HG02884 (cell line): ENCODE measurements around the gene GDF9.

ENCODE experiments used
- ATAC-seq: cut with Tn5 transposase; IDR thresholded peaks from one replicate; pipeline ENCODE4 v1.9.1; 2021; ENCODE audit warnings: mild to moderate bottlenecking, moderate library complexity; ENCODE audit not compliant: unreplicated experiment

The GDF9 gene, protein sequence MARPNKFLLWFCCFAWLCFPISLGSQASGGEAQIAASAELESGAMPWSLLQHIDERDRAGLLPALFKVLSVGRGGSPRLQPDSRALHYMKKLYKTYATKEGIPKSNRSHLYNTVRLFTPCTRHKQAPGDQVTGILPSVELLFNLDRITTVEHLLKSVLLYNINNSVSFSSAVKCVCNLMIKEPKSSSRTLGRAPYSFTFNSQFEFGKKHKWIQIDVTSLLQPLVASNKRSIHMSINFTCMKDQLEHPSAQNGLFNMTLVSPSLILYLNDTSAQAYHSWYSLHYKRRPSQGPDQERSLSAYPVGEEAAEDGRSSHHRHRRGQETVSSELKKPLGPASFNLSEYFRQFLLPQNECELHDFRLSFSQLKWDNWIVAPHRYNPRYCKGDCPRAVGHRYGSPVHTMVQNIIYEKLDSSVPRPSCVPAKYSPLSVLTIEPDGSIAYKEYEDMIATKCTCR

DNA sequence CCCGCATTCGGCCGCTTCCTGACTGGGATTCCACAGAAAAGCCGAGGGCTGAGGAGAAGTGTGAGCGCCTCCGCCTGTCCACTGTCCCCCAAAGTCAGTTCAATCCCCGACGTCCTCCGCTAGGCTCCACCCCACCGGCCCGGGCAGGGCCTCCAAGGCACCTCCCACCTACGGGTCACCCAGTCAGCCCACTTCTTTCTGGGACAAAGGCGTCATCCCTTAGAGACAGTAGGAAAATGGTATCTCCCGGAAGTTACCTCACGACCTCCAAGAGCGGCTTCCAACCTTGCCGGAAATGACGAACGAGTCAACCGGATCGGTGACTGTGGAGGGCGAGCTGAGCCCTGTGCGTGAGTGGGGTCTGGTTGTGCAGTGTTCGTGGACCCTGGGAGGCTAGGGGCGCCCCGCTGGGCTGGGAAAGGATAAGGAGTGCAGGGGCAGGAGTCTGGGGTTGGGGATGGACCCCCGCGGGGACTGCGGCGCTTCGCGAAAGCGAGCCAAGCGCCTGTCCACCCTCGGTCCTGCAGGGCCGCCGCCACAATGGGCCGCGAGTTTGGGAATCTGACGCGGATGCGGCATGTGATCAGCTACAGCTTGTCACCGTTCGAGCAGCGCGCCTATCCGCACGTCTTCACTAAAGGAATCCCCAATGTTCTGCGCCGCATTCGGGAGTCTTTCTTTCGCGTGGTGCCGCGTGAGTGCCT is at the start of gene GDF9, which contains the start of gene UQCRQ:
Gene GDF9, minus strand, starts transcription at position 128 of the 704 bp plus-strand sequence. CDS start 1,936 bp downstream, outside the sequence.
Gene UQCRQ, plus strand, starts transcription at position 301 of the 704 bp plus-strand sequence. Its CDS starts 240 bp downstream, at position 541.
- peak; percentile 99 for ATAC-seq

DNA sequence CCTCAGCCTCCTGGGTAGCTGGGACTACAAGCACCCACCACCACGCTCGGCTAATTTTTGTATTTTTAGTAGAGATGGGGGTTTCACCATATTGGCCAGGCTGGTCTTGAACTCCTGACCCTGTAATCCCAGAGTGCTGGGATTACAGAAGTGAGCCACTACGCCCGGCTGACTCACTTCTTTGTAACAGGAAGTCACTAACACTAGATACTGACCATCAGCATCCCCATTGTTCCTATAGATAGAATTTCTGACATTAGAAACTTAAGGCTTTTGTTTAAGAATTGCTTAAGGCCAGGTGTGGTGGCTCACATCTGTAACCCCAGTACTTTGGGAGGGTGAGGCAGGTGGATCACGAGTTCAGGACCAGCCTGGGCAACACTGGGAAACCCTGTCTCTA is 49.4 kb upstream of the GDF9 start:
- ATAC-seq, result no peak

DNA sequence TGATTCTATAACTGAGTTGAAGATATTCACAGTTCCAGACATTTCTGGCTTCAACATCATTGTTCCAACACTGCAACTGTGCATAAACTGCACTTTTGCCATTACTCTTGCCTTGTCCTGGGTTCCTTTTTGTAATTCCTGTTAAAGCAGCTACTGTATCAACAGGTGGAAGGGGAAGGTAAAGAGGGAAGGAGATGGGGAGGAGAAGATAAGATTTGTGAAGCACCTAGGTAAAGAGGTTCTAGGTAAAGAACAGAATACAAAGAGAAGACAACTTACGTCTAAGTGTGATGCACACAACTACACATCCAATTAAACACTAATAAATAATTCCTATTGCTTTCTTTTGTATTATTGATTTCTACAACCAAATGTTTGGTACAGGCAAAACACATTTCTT is 43.4 kb upstream of the GDF9 start:
- no peak for ATAC-seq

DNA sequence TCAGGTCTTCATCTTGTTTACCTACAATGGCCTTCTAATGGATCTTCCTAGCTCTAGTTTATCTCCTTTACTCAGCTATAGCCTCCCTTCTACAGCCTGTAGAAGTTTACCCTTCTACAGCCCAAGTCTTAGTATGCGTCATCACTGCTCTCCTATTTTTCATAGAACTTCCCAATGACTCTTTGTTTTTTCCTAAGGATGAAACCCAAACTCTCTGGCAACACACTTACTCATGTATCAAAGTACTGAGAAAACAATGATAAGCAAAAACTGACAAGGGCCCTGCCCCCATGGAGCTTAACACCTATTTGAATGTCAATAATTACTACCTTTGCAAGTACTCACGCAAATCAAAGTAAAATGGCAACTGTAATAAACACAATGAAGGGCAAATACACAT is 40.9 kb upstream of the GDF9 start:
- ATAC-seq, result no peak

DNA sequence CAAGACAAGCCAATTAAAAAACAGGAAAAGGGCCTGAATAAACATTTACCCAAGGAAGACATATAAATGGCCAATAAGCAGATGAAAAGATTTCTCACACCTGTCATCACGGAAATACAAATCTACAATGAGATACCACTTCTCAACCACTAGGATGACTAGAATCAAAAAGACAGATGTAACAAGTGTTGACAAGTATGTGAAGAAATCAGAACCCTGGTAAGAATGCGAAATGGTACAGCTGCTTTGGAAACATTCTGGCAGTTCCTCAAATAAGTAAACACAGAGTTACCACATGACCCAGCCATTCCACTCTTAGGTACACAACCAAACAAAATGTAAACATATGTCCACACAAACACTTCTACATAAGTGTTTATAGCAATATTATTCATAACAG is 39.7 kb upstream of the GDF9 start:
- ATAC-seq, result no peak

- no peak for ATAC-seq
Measured at GRCh38 chr5:132901730-132902129, 35.5 kb upstream of the GDF9 start.

DNA sequence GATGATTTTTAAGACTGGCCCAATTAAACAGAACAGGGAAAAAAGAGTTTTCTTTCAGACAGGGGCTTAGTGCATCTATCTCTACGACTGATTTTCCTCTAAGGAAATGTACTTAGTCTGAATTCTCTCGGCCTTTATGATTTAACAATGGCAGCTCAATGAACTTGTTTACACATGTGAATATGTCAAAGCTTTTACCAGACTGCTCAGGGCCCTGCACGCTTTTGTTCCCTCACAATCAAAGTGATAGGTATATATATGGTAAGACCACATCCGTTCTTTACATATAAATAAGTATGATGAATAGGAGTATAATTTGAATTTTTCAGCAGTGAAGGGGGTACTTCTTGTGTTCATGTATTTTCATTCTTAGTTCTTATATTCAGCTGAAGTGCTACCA is 34.8 kb upstream of the GDF9 start:
- no peak for ATAC-seq

DNA sequence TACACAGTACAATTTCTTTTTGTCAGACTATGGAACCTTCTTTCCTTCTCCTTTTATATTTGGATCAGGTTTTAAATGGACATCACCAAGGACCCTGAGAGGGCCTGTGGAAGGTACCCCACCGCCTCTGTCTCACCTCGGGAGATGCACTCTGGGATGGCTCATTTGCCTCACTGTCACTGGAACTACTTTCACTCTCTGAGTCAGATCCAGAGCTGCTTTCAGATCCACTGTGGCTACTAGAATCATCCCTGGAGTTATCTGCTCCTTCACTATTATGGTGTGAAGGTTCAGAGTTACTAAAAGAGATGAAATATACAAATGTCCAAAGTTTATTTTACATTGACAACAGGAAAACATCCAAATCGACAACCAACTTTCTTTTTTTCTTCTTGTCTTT is 31.8 kb upstream of the GDF9 start:
- no peak for ATAC-seq

DNA sequence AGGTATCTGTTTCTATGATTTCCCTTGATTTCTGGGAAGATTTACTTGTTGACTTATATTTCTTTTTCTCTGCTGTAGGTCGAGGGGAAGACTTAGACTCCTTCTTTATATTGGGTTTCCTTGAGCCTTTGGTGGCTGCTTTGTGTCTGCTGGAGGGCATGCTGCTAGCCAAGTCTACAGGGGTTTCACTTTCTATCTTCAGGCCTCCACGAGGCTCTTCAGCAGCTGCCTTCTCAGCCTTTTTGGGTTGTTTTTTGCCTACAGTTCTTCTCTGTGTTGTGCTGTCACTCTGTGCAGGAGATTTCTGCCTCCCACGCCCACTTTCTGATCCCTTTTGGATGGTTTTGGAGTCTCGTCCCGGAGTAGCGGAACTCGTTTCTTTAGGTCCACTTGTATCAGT is 30.4 kb upstream of the GDF9 start:
- no peak for ATAC-seq

GRCh38 chr5:132895719-132896305 is 29.5 kb upstream of the GDF9 start:
- ATAC-seq, result no peak

GRCh38 chr5:132890817-132891216 is 24.5 kb upstream of the GDF9 start:
- ATAC-seq, result no peak

- ATAC-seq, result no peak
Measured at GRCh38 chr5:132889501-132889900, 23.2 kb upstream of the GDF9 start.

DNA sequence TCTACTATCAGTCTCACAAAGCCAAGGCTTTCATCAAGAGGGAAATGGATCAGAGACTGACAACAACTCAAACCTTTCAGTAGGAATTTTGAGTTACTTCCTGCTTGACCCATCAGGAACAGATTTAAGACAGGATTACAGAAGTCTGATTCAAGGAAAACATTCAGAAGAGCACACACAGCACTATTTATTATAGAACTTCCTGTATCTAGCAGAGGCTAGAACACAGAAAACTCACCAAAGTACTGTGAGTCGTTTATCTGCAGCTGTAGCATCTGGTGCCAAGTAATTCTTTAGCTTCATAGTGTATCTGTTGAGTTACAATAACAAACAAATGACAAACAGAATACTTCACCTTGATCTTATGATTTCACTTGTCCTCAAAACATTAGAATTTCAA is 21.0 kb upstream of the GDF9 start:
- ATAC-seq, result no peak

- ATAC-seq, result no peak
Measured at GRCh38 chr5:132886064-132886823, 20.0 kb upstream of the GDF9 start.

GRCh38 chr5:132884548-132884947 is 18.3 kb upstream of the GDF9 start:
- ATAC-seq, result no peak

DNA sequence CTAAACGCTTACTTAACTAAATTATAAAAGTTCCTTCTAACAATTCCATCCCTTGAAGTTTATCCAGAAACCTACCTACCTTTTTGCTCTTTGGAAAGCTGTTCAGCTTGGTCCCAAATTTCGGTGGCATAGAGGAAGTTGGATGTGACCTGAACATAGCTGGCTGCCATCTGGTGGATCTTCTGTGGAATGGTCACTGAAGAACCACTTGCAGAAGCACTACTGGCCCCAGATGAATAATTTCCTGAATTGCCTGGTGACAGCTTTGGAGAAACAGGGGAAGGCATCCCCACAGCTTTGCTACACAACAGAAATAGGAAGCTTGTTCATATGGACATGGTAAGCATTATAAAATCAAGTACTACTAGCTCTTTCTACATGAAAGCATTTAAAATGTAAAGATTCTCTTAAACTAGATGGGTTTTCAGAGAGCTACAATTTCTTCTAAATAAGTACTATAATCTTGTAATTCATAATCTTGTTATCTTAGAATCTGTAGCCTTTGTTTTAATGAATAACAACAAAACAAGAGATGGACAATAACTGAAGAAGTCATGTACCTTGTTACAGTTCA is 17.1 kb upstream of the GDF9 start:
- ATAC-seq, result peak; percentile 54

GRCh38 chr5:132877938-132878337 is 11.7 kb upstream of the GDF9 start:
- no peak for ATAC-seq

GRCh38 chr5:132877466-132877865 is 11.2 kb upstream of the GDF9 start:
- no peak for ATAC-seq

DNA sequence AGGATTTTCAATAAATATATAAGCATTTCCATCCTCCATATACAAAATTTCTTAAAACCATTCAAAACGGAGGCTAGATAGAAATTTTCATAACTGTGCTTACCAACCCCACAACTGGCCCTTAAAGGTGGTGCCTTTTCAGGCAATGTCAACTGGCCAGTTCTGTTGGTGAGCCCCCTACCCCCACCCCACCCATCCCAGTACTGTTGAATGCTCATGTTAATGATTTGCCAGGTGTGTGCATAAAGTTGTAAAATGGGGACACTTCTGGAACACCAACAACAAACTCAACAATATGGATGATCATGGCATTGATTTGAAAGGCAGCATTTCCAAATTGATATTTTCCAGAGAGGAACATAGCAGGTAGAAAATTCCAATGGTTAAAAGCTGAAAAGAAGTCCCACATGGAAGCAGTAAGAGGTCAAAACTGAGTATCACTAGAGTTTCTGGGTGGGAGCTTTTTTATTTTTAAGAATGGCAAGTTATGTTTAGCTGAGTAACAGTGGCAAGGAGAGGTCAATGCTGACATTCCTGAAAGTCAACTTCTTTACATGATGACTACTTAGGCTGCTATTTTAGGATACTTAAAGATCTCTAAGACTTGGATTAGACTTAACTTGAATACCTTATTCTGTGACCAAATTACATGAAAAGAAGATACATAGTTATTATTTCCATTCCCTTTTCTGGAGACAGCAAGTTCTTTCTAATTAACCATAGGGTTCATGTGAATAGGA is 9.9 kb upstream of the GDF9 start:
- ATAC-seq, result no peak

GRCh38 chr5:132873930-132874271 is 7.6 kb upstream of the GDF9 start:
- ATAC-seq, result no peak
